ENCODE measurements around the gene ASB8.
"Not testable (repeated sequence)": the region's sequence is repeated elsewhere in the genome, so short reads cannot be mapped to it uniquely, and the experiment has no call there.

The ASB8 gene

GRCh38 chr12:48169011-48169410 is 11.7 kb upstream of the ASB8 start:
- no peaks in the 10 kb centered on the region for H3K4me1 Mint-ChIP-seq
- H3K27ac Mint-ChIP-seq = no peak overlapping the region

GRCh38 chr12:48165089-48165981 is 8.0 kb upstream of the ASB8 start:
- no peaks in the 10 kb centered on the region for H3K4me1 Mint-ChIP-seq
- H3K4me3 Mint-ChIP-seq = no peak overlapping the region
- no peaks in the 10 kb centered on the region for H3K36me3 Mint-ChIP-seq
- peak; percentile 60 for ATAC-seq
- H3K27ac Mint-ChIP-seq = no peak overlapping the region
- no peaks in the 10 kb centered on the region for H3K9me3 Mint-ChIP-seq
- peak in 1 of 2 donors; percentile 38 for DNase-seq (ENCODE audit: low spot score in 2 of 2)

More at GRCh38 chr12:48169011-48169410, 11.7 kb upstream of the ASB8 start:
- no peaks in the 10 kb centered on the region for H3K36me3 Mint-ChIP-seq
- ATAC-seq (no peak), DNase-seq (ENCODE audit: low spot score in 2 of 2) (no peak)
- H3K4me3 Mint-ChIP-seq = no peak overlapping the region
- H3K9me3 Mint-ChIP-seq = no peaks in the 10 kb centered on the region

GRCh38 chr12:48164451-48164850 is 7.1 kb upstream of the ASB8 start:
- Mint-ChIP-seq H3K9me3 (no peaks in the 10 kb centered on the region), H3K36me3 (no peaks in the 10 kb centered on the region), H3K27ac (no peak overlapping the region), H3K4me3 (no peak overlapping the region), H3K4me1 (no peaks in the 10 kb centered on the region)
- ATAC-seq (no peak), DNase-seq (ENCODE audit: low spot score in 2 of 2) (no peak)

- Mint-ChIP-seq H3K27ac (no peak overlapping the region), H3K36me3 (no peaks in the 10 kb centered on the region), H3K4me3 (no peak overlapping the region), H3K9me3 (no peaks in the 10 kb centered on the region), H3K4me1 (peaks cover 6% of the 10 kb centered on the region)
- DNase-seq (ENCODE audit: low spot score in 2 of 2) (no peak), ATAC-seq (no peak)
Observed at GRCh38 chr12:48163150-48163747, 5.9 kb upstream of the ASB8 start.

- DNase-seq (ENCODE audit: low spot score in 2 of 2) (no peak), ATAC-seq (no peak)
- no peak overlapping the region for H3K27ac Mint-ChIP-seq
- no peaks in the 10 kb centered on the region for H3K9me3 Mint-ChIP-seq
- H3K4me3 Mint-ChIP-seq = no peak overlapping the region
- H3K4me1 Mint-ChIP-seq = peaks cover 17% of the 10 kb centered on the region
- peaks cover 14% of the 10 kb centered on the region for H3K36me3 Mint-ChIP-seq
Observed at GRCh38 chr12:48160807-48161206, 3.5 kb upstream of the ASB8 start.

- Mint-ChIP-seq H3K27ac (no peak overlapping the region), H3K4me1 (peaks cover 17% of the 10 kb centered on the region), H3K36me3 (peaks cover 14% of the 10 kb centered on the region), H3K4me3 (no peak overlapping the region), H3K9me3 (no peaks in the 10 kb centered on the region)
- DNase-seq (ENCODE audit: low spot score in 2 of 2) (no peak), ATAC-seq (no peak)
Observed at GRCh38 chr12:48160046-48160445, 2.7 kb upstream of the ASB8 start.

- ATAC-seq (no peak), DNase-seq (ENCODE audit: low spot score in 2 of 2) (no peak)
- peaks cover 33% of the 10 kb centered on the region for H3K36me3 Mint-ChIP-seq
- no peaks in the 10 kb centered on the region for H3K9me3 Mint-ChIP-seq
- peak overlapping the region; percentile 95 for H3K27ac Mint-ChIP-seq
- H3K4me3 Mint-ChIP-seq = peak overlapping the region; percentile 91
- peaks cover 28% of the 10 kb centered on the region for H3K4me1 Mint-ChIP-seq
Observed at GRCh38 chr12:48157889-48158370, 615 bp upstream of the ASB8 start.

- no peak for ATAC-seq
- Mint-ChIP-seq H3K27ac (peak overlapping the region; percentile 95), H3K4me3 (peak overlapping the region; percentile 91), H3K9me3 (no peaks in the 10 kb centered on the region), H3K36me3 (peaks cover 46% of the 10 kb centered on the region), H3K4me1 (peaks cover 31% of the 10 kb centered on the region)
- DNase-seq (ENCODE audit: low spot score in 2 of 2) = no peak
Observed at GRCh38 chr12:48156652-48157017, 680 bp downstream of the ASB8 start.

- peaks cover 55% of the 10 kb centered on the region for H3K36me3 Mint-ChIP-seq
- not testable (repeated sequence) for H3K27ac Mint-ChIP-seq; H3K9me3 Mint-ChIP-seq; ATAC-seq; DNase-seq (ENCODE audit: low spot score in 2 of 2)
- H3K4me1 Mint-ChIP-seq = peaks cover 31% of the 10 kb centered on the region
- H3K4me3 Mint-ChIP-seq = peak overlapping the region; percentile 91
Observed at GRCh38 chr12:48155786-48156185, 1.5 kb downstream of the ASB8 start.

- Mint-ChIP-seq H3K36me3 (peaks cover 86% of the 10 kb centered on the region), H3K4me1 (peaks cover 15% of the 10 kb centered on the region), H3K27ac (no peak overlapping the region), H3K4me3 (no peak overlapping the region), H3K9me3 (no peaks in the 10 kb centered on the region)
- DNase-seq (ENCODE audit: low spot score in 2 of 2) (no peak), ATAC-seq (peak; percentile 52)
Observed at GRCh38 chr12:48151103-48151771, 6.1 kb downstream of the ASB8 start.

GRCh38 chr12:48145981-48146380 is 11.3 kb downstream of the ASB8 start:
- no peak overlapping the region for H3K4me3 Mint-ChIP-seq
- H3K27ac Mint-ChIP-seq = no peak overlapping the region
- ATAC-seq (no peak), DNase-seq (ENCODE audit: low spot score in 2 of 2) (no peak)
- H3K36me3 Mint-ChIP-seq = peaks cover 80% of the 10 kb centered on the region
- no peaks in the 10 kb centered on the region for H3K4me1 Mint-ChIP-seq
- H3K9me3 Mint-ChIP-seq = no peaks in the 10 kb centered on the region

- Mint-ChIP-seq H3K4me1 (no peaks in the 10 kb centered on the region), H3K9me3 (no peaks in the 10 kb centered on the region), H3K36me3 (peaks cover 64% of the 10 kb centered on the region), H3K27ac (no peak overlapping the region), H3K4me3 (no peak overlapping the region)
- DNase-seq (ENCODE audit: low spot score in 2 of 2) (no peak), ATAC-seq (no peak)
Observed at GRCh38 chr12:48143898-48144297, 13.4 kb downstream of the ASB8 start.

GRCh38 chr12:48142818-48143674 is 14.3 kb downstream of the ASB8 start:
- DNase-seq (ENCODE audit: low spot score in 2 of 2) = no peak
- no peak overlapping the region for H3K27ac Mint-ChIP-seq
- no peaks in the 10 kb centered on the region for H3K9me3 Mint-ChIP-seq
- no peak for ATAC-seq
- H3K36me3 Mint-ChIP-seq = peaks cover 57% of the 10 kb centered on the region
- H3K4me1 Mint-ChIP-seq = no peaks in the 10 kb centered on the region
- H3K4me3 Mint-ChIP-seq = no peak overlapping the region

- peaks cover 21% of the 10 kb centered on the region for H3K36me3 Mint-ChIP-seq
- no peak for DNase-seq (ENCODE audit: low spot score in 2 of 2)
- H3K4me3 Mint-ChIP-seq = no peak overlapping the region
- no peak overlapping the region for H3K27ac Mint-ChIP-seq
- H3K9me3 Mint-ChIP-seq = no peaks in the 10 kb centered on the region
- no peaks in the 10 kb centered on the region for H3K4me1 Mint-ChIP-seq
- no peak for ATAC-seq
Observed at GRCh38 chr12:48135027-48135426, 22.3 kb downstream of the ASB8 start.

GRCh38 chr12:48132826-48133225 is 24.5 kb downstream of the ASB8 start:
- H3K9me3 Mint-ChIP-seq = no peaks in the 10 kb centered on the region
- H3K4me1 Mint-ChIP-seq = no peaks in the 10 kb centered on the region
- no peak for DNase-seq (ENCODE audit: low spot score in 2 of 2)
- no peak overlapping the region for H3K27ac Mint-ChIP-seq
- ATAC-seq = no peak
- H3K36me3 Mint-ChIP-seq = peaks cover 16% of the 10 kb centered on the region
- no peak overlapping the region for H3K4me3 Mint-ChIP-seq

All from stimulated activated effector memory CD8-positive, alpha-beta T cell treated with anti-CD3 and anti-CD28 coated beads, Interleukin-12 subunit alpha, Interleukin-12 subunit beta, amount 100 ng/mL, for 72 hours (primary cell).